HG02970 (cell line): ENCODE data around the gene RPL10.

Experiments
- ATAC-seq: cut with Tn5 transposase; IDR thresholded peaks from one replicate; pipeline ENCODE4 v1.9.1; 2021; ENCODE audit warnings: mild to moderate bottlenecking, moderate library complexity, moderate number of reproducible peaks; ENCODE audit not compliant: unreplicated experiment, low FRiP score

The RPL10 gene

DNA sequence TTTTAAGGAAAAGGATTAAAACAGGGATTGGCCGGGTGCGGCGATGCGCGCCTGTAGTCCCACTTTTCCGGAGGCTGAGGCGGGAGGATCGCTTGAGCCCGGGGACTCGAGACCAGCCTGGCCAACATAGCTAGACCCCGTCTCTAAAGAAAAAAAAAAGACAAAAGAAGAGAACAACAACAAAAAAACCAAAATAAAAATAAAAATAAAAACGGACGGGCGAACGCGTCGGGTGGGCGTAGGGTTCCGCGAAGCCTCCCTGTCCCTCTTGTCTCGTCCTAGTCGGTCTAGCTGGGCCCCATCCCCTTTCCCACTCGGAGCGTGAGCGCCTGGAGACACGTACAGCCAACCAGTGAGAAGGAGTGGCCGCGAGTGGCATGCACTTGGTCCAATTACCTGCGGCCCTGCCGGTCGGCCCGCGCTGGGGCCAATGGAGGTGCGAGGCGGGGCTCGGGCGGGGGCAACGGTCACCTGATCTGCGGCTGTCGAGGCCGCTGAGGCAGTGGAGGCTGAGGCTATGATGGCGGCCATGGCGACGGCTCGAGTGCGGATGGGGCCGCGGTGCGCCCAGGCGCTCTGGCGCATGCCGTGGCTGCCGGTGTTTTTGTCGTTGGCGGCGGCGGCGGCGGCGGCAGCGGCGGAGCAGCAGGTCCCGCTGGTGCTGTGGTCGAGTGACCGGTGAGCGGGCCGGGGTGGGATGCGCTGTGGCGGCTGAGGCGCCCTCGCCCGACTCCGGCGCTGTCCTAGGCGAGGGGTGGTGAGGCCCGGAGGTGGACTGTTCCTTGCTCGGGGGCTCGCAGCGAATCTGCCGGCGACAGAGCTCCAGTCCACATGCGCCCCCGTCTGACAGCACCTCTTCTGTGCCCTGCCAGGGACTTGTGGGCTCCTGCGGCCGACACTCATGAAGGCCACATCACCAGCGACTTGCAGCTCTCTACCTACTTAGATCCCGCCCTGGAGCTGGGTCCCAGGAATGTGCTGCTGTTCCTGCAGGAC is 30.3 kb downstream of the RPL10 start, which contains the start of gene ATP6AP1:
Gene ATP6AP1 (plus strand): TSS at position 502 of the 996 bp plus-strand sequence. CDS start 16 bp downstream, at position 518.
- peak; percentile 93 for ATAC-seq

DNA sequence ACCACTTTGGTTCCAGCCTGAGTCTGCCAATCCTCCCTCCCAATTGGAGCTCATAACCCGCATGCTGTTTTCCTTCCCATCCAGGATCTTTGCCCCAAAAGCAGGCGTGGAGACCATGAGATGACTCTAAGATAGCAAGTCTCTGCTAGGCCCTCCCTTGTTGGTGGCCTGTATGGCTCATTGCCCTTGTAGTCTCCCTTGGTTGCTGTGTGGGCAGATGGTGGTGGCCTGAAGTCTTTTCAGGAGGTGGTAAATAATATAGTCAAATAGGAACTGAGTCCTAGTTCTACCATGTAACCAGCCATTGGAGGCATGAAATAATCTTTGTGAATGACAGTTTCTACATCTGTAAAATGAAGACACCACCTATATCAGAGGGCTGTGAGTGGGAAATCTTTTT is 31.5 kb downstream of the RPL10 start:
- ATAC-seq = no peak

DNA sequence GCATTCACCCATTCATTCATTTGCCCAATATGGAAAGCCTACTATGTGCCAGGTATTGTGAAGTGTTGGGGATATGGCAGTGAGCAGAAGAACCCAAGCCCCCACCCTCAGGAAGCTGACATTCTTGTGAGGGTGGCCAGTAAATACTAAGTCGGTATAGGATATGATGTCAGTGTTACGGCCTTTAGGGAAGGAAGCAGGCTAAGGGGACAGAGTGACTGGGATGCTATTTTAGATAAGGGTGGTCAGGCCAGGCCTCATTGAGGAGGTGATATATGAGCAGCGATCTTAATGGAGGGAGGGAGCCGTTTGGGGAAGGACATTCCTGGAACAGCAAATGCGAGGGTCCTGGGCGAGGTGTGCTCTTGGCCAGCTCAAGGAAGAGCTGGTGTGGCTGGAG is 32.3 kb downstream of the RPL10 start:
- ATAC-seq = no peak

DNA sequence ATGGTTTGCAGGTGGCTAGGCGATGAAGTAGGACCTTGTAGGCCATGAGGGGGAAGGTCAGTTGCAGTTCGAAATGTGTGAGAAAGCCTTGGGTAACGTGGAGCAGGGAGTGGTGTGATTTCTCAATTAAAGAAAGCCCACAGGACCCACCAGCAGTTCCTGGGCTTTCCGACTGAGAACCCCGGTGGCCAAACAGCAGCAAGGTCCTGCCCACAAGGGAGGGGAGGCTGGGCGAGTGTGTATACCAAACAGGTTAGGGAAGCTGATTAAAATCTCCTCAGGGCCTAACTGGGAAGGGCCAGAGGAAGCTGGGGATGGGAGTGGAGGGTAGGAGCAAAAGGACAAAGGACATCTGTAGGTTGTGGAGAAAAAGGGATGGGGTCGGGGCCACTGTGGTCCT is 32.7 kb downstream of the RPL10 start:
- no peak for ATAC-seq

DNA sequence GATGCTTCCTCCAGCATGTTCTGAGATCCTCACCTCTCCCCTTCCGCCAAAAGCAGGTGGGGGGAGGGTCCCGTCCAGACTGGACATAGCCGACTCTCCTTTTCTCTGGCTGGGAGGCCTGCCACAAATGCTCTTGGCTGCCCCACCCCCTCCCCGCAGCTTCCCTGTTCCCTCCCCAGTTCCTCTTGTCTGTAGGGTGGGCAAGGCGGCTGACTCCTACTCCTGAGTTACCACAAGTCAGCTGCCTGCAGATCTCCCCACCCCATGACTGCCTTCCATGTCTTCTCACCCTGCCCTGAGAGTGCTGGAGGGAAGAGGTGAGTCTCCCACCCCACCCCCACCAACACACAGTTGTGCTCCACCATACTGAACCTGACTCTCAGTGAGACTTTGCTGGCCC is 33.2 kb downstream of the RPL10 start:
- ATAC-seq = no peak

DNA sequence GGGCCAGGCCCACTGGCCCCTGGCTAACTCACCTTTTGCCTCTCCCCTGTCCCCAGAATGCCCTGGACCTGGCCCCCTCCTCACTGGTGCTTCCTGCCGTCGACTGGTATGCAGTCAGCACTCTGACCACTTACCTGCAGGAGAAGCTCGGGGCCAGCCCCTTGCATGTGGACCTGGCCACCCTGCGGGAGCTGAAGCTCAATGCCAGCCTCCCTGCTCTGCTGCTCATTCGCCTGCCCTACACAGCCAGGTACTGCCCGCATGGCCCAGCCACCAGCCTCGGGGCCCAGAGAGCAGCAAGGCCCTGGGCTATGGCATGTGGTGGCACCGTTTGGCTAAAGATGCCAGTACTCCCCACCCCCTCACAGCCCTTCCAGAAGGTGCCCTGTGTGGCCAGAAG is 34.0 kb downstream of the RPL10 start:
- no peak for ATAC-seq

DNA sequence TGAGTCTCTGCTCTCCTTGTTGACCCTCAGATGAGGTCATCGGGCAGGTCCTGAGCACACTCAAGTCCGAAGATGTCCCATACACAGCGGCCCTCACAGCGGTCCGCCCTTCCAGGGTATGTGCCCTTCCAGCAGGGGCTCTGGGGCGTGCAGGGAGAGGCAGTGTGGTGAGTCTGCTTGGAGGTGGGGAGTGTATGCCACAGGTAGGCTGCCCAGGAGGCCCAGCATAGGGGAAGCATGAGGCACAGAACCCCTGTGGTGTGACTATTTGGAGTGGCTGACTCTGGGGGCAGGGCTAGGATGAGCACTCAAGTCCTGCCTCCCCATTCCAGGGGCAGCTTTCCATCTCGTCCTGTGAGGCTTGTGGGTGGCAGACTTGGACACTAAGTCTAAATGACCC is 35.4 kb downstream of the RPL10 start:
- no peak for ATAC-seq

DNA sequence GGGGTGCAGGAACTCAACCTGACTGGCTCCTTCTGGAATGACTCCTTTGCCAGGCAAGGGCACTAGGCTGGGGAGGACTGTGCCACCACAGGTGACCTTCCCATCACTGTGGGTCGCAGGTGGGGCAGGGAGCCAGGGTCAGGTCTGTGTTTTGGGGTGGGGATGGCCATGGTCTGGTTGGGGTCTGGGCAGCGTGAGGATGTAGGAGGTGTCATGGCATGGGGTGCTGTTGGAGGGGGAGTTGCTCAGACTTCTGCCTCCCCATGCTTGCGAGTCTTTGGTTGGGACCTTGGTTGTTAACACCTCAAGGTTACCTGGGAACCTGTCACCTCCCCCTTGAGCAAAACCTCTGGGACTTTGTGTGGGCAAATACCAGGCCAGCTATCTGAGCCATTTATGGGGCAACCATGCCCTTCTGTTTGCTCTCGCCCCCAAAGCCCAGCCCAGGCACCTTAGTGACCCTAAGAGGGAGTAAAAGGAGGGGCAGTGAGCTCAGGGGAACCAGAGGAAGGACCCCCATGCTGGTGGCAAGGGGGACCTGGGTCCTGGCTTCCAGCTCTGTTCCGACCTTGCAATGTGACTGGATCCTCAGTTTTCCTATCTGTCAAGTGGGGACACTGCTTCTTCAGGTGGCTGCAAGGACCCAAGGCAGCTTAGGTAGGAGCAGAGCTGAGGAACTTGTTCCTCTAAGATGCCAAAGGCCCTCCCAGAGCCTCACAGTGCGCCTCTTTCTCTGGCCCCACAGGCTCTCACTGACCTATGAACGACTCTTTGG is 36.4 kb downstream of the RPL10 start:
- ATAC-seq = no peak

DNA sequence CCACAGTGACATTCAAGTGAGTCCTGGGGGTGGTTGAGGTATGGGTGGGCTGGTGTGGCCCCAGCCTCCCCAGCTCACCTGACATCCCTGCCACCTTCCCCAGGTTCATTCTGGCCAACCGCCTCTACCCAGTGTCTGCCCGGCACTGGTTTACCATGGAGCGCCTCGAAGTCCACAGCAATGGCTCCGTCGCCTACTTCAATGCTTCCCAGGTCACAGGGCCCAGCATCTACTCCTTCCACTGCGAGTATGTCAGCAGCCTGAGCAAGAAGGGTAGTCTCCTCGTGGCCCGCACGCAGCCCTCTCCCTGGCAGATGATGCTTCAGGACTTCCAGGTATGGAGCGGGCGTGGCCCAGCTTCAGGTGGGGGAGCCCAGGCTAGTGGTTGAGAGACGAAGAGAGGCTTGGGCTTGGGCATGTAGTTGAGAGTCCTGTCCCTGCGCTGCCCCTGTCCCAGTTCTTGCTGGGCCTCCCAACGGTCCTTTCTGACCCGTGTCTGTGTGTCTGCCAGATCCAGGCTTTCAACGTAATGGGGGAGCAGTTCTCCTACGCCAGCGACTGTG is 37.1 kb downstream of the RPL10 start:
- no peak for ATAC-seq

DNA sequence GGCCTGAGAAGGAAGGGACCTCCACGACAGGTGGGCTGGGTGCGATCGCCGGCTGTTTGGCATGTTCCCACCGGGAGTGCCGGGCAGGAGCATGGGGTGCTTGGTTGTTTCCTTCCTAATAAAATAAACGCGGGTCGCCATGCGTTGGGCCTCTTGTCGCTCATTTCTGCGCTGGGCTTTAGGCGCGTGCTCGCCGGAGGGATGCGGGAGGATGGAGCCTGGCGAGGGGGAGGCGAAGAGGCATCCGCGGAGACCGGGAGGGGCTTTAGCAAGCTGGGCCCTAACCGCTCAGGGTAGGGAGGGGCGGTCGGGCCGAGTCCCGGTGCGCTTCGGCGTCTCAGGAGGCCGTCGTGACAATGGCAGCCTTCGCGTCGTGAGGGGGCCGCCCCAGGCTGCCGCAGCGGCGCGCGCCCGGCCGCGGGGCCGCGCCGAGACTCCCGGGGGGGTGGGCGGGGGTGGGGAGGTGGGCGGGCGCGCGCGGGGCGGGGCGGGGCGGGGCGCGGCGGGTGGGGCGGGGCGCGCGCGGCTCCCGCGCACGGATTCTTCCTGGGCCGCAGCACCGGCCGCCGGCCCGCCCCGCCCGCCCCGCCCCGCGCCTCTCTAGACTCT is 38.3 kb downstream of the RPL10 start:
- ATAC-seq = peak; percentile 26

DNA sequence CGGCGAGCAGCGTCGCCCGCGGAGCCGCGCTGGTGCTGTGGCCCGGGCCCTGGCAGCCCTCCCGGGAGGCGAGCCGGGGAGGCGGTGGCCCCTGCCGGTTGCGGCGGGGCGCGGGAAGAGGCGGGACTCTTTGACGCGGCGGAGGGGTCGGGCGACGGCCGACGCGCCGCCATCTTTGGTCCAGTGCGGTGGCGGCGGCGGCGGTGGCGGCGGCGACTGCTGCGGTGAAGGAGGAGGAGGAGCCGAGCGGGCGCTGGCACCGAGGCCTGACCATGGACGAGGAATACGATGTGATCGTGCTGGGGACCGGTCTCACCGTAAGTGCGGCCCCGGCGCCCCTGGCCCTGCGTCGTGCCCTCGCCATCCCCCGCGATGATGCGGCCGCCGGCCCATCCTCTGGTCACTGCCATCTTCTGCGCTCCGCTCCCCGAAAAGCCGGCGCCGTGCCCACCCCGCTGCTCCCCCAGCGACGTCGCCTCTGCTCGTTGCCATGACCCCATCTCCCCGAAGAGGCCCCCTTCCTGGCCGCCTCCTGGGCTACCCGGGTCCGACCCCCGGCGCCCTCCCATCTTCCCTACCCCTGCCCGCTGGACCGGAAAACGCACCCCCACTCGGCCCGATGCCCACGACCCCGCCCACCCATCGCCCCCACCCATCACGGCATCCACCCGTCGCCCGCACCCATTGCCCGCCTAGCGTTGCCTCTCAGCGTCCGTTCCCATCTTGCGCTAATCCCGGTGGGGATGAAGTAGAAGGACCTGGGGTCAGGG is 39.0 kb downstream of the RPL10 start, which contains the start of gene GDI1:
Gene GDI1 (plus strand): TSS at position 172 of the 770 bp plus-strand sequence. CDS start 101 bp downstream, at position 273.
- ATAC-seq = peak; percentile 44

DNA sequence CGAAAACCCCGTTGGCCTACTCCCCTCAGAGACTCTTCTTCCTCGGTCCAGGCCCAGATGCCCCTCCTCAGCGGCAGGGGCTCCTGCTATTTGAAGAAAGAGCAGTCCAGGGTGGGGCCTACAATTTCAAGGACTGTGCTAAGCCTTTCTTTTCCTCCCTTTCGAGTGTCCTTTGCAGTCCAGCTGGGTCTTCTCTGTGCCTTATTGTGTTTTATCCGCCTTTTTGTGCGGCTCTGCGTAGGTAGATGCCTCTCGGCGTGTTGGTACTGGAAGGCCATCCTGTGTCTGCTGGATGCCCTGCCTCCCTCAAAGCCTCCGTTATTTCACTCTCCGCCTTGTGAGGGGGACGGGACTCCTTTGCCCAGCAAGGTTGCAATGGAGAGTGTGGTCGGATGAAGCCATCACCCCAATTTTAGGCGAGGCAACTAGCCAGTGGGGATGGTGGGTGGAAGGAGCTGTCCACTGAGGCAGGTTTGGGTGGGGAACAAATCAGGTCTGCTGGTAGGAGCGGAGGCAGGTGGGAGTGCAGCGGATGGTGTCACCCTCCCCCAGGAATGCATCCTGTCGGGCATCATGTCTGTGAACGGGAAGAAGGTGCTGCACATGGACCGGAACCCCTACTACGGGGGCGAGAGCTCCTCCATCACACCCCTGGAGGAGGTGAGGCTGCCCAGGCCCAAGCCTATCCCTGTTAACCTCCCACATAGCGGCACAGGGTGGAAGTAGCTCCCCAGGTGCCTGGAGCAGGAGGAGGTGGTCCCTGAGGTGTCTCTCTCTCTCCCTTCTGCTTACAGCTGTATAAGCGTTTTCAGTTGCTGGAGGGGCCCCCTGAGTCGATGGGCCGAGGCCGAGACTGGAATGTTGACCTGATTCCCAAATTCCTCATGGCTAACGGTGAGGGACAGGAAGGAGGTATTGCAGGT is 40.1 kb downstream of the RPL10 start:
- no peak for ATAC-seq

DNA sequence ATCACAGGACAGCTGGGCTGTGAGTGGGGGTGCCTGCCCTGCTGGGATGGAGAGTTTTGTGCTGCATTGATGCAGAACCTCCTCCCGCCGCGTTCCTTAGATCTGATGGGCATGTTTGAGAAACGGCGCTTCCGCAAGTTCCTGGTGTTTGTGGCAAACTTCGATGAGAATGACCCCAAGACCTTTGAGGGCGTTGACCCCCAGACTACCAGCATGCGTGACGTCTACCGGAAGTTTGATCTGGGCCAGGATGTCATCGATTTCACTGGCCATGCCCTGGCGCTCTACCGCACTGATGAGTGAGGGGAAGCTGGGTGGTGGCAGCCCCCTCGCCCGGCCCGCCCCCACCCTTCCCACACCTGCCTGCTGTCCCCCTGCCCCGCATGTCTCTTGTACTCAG is 41.7 kb downstream of the RPL10 start:
- no peak for ATAC-seq

DNA sequence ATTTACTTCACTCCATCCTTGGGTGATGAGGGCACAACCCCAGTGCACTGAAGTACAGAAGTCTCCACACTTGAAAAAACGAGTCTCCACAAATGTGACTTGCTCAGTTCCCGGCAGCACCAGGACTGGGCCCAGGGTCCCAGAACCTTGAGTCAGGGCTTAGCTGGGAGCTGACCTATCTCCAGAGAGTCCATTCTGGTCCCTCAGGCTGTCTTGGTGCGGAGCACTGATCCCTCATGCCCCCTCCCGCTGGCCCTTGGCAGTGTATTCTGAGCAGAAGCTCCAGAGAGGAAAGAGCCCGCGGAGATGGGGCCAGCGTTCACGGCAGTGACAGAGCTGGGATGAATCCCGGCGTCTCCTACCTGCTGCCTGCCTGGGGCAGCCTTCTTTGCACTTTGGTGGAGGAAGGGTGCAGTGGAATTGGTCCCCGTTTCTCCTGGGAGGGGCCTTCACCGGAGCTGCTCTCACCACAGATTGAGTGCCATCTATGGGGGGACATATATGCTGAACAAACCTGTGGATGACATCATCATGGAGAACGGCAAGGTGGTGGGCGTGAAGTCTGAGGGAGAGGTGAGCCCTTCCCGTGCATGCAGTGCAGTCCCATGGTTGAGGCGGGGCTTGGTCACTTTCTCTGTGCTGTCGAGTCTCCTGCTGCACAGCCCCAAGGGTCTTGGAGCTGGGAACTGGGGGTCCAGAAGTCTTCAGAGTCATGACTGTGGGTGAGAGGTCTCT is 42.6 kb downstream of the RPL10 start:
- ATAC-seq = no peak

DNA sequence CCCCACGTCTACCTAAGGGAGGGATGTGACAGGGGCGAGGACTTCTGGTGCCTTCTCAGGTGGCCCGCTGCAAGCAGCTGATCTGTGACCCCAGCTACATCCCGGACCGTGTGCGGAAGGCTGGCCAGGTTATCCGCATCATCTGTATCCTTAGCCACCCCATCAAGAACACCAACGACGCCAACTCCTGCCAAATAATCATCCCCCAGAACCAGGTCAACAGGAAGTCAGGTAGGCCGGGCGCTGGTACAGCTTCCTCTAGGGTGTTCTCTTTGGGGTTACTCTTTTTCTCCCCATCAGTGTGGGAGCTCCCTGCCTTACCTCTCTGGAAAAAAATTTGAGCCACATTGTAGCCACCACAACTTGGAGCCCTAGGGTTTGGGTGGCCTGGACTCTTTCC is 43.4 kb downstream of the RPL10 start:
- ATAC-seq = no peak

DNA sequence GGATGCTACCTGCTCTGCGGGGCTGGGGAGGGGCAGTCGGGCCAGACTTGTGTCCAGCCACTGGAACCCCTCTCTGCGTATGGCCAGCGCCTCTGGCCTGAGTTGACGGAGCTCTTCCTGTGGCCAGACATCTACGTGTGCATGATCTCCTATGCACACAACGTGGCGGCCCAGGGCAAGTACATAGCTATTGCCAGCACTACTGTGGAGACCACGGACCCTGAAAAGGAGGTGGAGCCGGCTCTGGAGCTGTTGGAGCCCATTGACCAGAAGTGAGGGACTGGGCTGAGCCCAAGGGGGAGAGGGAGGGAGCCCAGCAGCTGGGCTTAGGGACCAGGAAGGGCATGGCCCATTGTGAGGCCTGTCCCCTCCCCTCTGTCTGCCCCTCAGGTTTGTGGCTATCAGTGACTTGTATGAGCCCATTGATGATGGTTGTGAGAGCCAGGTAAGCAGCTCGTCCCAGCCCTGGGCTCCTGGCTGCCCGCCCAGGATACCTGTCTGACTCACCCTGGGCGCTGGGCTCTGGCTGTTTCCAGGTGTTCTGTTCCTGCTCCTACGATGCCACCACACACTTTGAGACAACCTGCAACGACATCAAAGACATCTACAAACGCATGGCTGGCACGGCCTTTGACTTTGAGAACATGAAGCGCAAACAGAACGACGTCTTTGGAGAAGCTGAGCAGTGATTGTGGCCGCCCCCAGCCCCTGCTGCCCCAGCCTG is 44.0 kb downstream of the RPL10 start:
- ATAC-seq = no peak

DNA sequence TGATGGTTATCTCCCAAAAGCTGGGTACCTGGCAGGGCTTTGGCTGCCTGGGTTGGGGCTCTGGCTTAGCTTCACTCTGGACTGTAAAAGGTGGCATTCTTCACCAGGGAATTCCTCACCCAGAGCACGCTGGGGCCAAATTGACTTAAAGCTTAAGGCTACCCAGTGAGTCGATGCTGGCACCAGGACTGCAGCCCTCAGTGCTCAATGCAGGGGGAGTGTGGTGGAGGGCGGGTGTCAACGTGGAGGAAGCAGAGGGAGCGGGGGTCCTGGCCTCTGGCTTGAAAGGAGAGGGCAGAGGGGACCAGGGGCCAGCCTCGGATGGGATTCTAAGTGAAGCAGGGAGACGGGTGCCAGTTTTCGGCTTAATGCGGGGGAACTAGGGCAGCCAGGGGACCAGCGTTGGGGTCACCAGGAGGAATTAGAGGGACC is 45.3 kb downstream of the RPL10 start:
- no peak for ATAC-seq
